Right ventricle myocardium inferior (tissue), 1 donor: ENCODE data around the gene SMIM36. TPM values are rescaled to one million over a fixed set of nuclear protein-coding genes. Genes with fewer than 3 reads are reported as not detected.
"Not testable (repeated sequence)": the region's sequence is repeated elsewhere in the genome, so short reads cannot be mapped to it uniquely, and the experiment has no call there.

Experiments
- ATAC-seq: fragments of 200-7000 bp; cut with Tn5 transposase; one replicate; pipeline ENCODE4 v1.9.1; 2020; ENCODE audit warnings: mild to moderate bottlenecking, moderate library complexity
- DNase-seq: peaks from one replicate; pipeline ENCODE4 v3.0.0; 2021; ENCODE audit errors: missing footprints
- intact Hi-C: fragments of 100-400 bp; cut with DNase I; formaldehyde crosslinking; loops from one replicate; pipeline ENCODE4 v1.11.0; 2022
- total RNA-seq: library from RNA; stranded (reverse); fragmentation: NEBNext Ultra II Directional; extraction: Animal tissue kit (Norgen Biotek cat#: 25700); gene quantifications from one replicate; pipeline ENCODE4 v1.2.1, GENCODE V29; 2021
- donor health status: DM: no; HTN: yes; CAD: no; lungs with severe emphysema.

The SMIM36 gene
- total RNA-seq, 1 donor from 2014 or later, result not detected

GRCh38 chr17:55463600-55463999 lies 47.7 kb downstream of the SMIM36 start:
- intact Hi-C loops, result no loop called here
- no peak for DNase-seq
- ATAC-seq, result no peak

- intact Hi-C loops, result no loop called here
- DNase-seq (no peak), ATAC-seq (no peak)
Observed at GRCh38 chr17:55462711-55463110, 48.5 kb downstream of the SMIM36 start.

- ATAC-seq, result no peak
- intact Hi-C loops, result no loop called here
- DNase-seq, result no peak
Observed at GRCh38 chr17:55462234-55462633, 49.0 kb downstream of the SMIM36 start.

- intact Hi-C loops, result no loop called here
- DNase-seq (no peak), ATAC-seq (no peak)
Observed at GRCh38 chr17:55458978-55459377, 52.3 kb downstream of the SMIM36 start.

DNA sequence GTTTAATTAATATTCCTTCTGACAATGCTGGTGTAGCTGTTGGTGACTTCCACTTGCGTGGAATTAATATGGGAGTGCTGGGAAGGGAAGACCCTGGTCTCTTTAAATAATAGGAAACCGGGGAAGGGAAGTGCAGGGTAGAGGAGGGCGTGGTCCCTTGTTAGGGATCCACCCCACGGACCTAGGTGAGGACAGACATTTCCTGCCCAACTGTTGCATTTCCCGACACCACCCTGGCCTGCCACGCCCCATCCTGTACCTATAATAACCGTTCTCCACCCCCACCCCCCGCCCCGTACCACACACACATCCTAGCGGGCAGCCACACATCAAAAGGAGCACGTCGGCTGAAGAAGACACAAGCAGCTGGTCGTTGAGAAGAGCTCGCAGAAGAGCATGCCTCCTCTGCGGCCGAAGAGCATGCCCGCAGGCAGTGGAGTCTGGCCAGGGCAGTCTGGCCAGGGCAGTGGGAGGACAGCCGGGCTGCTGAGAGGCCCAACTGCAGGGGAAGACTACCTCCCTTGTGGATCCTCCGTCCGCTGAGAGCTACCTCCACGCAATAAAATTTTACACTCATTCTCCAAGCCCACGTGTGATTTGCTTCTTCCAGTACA lies 52.9 kb downstream of the SMIM36 start:
- intact Hi-C loops, result no loop called here
- no peak for DNase-seq
- no peak for ATAC-seq

DNA sequence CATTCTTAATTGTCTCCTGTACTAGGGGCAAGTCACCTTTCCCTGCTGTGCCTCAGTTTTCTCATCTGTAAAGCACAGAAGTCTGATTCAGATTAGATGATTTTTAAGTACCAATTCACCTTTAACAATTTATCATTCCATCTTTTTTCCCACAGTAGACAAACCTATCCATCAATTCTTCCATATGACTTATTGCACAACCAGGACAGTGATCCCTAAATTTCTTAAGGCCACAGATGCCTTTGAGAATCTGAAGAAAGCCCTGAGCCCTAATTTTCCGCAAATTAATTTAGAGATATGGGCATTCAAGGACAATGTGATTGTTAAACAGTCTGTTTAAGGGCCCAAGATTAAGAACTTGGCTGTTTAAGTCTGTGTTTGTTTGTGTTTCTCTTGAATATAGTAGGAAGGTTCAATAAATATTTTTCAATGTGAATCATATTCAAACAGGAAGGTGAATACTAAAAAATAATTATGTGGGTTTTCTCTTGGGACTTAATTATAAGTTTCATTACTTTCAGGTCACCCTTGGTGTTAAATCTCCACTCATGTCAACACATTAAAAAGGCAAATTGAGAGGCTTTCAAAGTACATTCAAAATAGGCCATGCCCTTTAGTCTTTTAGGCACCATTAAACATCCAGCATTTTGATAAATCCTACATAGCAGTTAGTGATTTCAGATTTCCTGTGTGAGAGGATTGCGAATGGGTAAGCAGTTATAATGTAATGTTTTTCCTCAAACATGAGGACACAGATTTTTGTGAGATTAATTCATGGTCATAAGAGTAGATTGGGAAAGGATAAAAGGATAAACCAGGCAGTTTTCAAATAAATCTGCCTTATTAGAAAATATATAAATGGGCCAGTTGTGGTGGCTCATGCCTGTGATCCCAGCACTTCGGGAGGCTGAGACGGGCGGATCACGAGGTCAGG lies 54.7 kb downstream of the SMIM36 start:
- intact Hi-C loops, result no loop called here
- no peak for DNase-seq
- ATAC-seq, result no peak

DNA sequence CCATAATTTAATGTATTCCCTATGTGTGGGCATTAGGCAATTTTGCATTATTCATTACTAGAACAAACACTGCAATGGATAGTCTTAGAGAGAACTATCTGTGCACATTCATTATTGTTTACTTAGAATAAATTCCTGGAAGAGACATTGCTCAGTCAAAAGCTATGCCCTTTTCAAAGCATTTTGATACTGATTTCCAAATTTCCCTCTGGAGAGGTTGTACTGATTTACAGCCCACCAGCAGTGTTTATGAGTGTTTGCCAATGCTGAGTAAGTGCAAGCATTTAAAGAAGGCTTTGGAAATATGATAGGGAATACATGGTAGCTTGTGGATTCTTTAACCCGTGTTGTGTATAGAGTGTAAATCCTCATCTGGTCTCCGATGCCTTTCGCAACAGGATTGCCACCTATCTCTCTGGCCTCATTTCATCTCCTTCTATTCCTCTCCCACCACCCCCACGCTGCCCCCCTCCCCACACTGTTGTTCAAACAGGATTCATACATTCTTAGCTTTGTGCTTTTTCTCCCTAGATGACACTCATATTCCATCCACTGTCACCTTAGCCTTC lies 56.3 kb downstream of the SMIM36 start:
- DNase-seq (no peak), ATAC-seq (no peak)
- intact Hi-C loops, result no loop called here

GRCh38 chr17:55453839-55454557 lies 57.3 kb downstream of the SMIM36 start:
- intact Hi-C loops, result no loop called here
- no peak for ATAC-seq

DNA sequence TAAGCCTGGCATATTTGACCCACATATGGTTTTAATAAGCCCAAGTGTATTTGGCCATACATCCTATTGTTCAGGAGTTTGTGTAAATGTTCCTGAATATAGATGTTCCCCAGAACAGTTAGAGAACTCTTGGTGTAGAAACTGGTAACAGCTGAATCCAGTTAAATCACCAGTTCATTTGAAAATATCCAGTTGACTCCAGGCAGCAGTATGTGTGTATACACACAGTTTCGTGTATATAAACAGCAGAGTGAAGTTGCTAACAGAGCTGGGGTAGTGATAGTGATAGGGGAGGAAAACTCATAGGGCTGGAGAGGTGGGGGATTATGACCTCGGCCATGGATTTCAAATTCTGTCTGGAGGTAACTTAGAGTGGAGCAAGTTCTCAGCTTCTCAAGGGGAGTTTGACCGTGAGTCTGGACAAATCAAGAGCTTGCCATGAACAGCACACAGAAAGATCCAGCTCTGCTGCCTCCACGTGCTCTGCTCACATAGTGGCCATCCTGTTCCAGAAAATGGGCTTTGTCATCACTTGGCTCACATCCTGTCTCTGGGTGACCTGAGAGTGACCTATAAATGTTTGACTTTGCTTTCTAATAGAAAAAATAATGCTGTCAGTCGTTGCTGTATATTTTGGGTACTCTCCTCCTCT lies 59.0 kb downstream of the SMIM36 start:
- DNase-seq (no peak), ATAC-seq (peak; percentile 87)
- intact Hi-C loops, result no loop called here

More at GRCh38 chr17:55453839-55454557, 57.3 kb downstream of the SMIM36 start:
- DNase-seq, result no peak

DNA sequence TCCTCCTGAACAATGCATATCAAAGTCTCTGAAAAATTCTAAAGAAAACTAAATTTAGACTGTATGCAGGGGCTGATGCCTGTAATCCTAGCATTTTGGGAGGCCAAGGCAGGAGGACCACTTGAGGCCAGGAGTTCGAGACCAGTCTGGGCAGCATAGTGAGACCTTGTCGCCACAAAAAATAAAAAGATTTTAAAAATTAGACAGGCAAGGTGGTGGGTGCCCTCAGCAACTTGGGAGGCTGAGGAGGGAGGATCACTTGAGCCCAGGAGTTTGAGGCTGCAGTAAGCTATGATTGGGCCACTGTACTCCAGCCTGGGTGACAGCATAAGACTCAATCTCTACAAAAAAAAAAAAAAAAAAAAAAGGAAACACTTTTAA lies 59.5 kb downstream of the SMIM36 start:
- ATAC-seq, result no peak
- intact Hi-C loops, result no loop called here
- DNase-seq, result no peak

DNA sequence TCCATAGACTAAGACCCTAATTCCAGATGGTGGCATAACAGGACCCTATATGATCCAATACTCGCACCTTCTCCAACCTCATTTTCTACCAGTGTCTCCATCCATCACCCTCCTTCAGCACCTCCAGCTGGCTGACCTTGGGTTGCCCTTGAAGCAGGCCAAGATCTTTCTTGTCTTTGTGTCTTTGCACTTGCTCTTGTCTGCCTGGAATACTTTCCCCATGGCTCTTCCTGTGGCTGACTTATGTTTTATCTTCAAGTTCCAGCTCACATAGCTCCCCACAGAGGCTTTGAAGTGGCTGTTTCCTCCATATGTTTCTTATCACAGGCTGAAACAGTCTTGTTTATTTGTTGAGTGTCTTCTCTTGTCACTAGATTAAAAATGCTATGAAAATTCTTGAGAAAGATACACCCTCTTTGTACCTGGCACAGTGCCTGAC lies 60.0 kb downstream of the SMIM36 start:
- no peak for ATAC-seq
- intact Hi-C loops, result no loop called here
- DNase-seq, result no peak

- intact Hi-C loops, result no loop called here
- DNase-seq (no peak), ATAC-seq (no peak)
Observed at GRCh38 chr17:55450232-55450825, 60.9 kb downstream of the SMIM36 start.

GRCh38 chr17:55448681-55449080 lies 62.6 kb downstream of the SMIM36 start:
- no peak for ATAC-seq
- no peak for DNase-seq
- intact Hi-C loops, result no loop called here

DNA sequence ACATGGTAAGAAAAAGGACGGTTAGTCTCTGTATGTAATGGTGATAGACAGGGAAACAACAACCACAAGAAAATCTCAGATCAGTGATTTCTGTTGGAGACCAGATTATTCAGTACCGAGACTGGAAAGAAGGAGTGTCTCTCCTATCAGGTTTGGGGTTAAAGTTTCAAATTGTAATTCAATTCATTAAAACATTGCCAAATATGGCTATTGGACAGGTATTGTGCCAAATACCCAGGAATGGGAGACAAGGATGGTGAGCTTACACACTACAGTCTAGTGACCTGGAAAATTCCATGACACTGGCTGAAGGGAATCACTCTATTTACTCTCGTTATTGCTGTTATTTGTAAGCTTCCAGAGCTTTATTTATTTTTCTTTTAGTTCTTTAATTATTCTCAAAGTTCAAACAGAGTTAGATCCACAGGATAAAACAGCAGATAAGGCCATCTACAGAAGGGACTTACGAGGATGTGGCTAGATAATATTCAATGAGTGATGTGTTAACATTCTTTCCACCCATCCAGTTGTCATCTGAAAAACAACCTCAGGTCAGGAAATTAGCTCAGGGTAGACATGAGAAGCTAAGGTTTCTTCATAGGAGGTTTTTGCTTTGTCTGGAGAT lies 64.6 kb downstream of the SMIM36 start:
- no peak for DNase-seq
- ATAC-seq, result no peak
- intact Hi-C loops, result no loop called here

- ATAC-seq, intact Hi-C loops, DNase-seq: not testable (repeated sequence)
Observed at GRCh38 chr17:55446004-55446403, 65.2 kb downstream of the SMIM36 start.

- intact Hi-C loops, result no loop called here
- ATAC-seq (no peak), DNase-seq (no peak)
Observed at GRCh38 chr17:55444471-55445441, 66.5 kb downstream of the SMIM36 start.

DNA sequence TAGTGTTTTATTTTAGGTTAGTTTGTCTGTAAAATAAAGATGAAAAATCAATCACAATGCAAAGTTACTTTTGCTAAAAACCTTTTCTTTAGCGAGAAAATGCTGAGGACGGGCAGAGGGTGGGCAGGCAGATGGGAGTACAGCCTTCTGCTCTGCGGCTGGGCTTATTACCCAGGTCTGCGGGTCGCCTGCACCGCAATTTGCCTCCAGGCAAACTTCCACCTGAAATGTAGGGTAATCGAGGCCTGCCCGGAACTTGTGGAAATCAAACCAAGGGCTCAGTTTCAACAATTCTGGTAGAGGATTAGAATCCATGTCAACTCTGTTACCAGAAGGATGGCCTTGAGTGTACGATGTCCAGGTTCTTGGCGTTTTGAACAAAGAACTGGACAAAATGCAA lies 67.3 kb downstream of the SMIM36 start:
- no peak for ATAC-seq
- intact Hi-C loops, result no loop called here
- DNase-seq, result no peak
